H1 (cell line): ENCODE measurements around the gene IGLL1.

ENCODE experiments used
- ATF3 ChIP-seq: IDR thresholded peaks from 2 replicates; pipeline ENCODE4 v1.6.1; 2011; ENCODE audit warnings: low read depth, mild to moderate bottlenecking, low read length; ENCODE audit not compliant: insufficient read depth
- BACH1 ChIP-seq: IDR thresholded peaks from 2 replicates; pipeline ENCODE4 v1.6.1; 2012; ENCODE audit warnings: low read length, improper control_type of control experiment
- CBX8 ChIP-seq: fragments of 300-800, 300-1000 bp; sonication (generic); IDR thresholded peaks from 2 replicates; pipeline ENCODE4 v1.7.1; 2016; ENCODE audit warnings: low read depth, low read length, borderline replicate concordance
- CTCF ChIP-seq, 3 experiments: IDR thresholded peaks; 1 replicate in 2 of 3; 2 replicates in 1 of 3; pipeline versions ENCODE4 v1.5.1 to v1.6.1; 2011; ENCODE audit warnings: low read length in 3 of 3, mild to moderate bottlenecking in 3 of 3, inconsistent platforms in 2 of 3, low read depth in 1 of 3, moderate library complexity in 1 of 3; ENCODE audit not compliant: insufficient read depth in 1 of 3; ENCODE audit errors: control extremely low read depth in 1 of 3
- EP300 ChIP-seq, 2 experiments: IDR thresholded peaks; 1 replicate in 1 of 2; 2 replicates in 1 of 2; pipeline ENCODE4 v1.6.1; 2011 to 2012; ENCODE audit warnings: low read depth in 2 of 2, low read length in 2 of 2, mild to moderate bottlenecking in 2 of 2, borderline replicate concordance in 1 of 2, inconsistent platforms in 1 of 2, moderate library complexity in 1 of 2
- HDAC6 ChIP-seq: IDR thresholded peaks from one replicate; pipeline ENCODE4 v1.7.1; 2012; ENCODE audit warnings: low read depth, mild to moderate bottlenecking, inconsistent platforms, low read length, moderate library complexity
- POLR2A ChIP-seq, 2 experiments: IDR thresholded peaks; 1 replicate in 1 of 2; 2 replicates in 1 of 2; pipeline ENCODE4 v1.6.1; 2011; ENCODE audit warnings: low read depth in 2 of 2, low read length in 2 of 2, mild to moderate bottlenecking in 2 of 2; ENCODE audit errors: control extremely low read depth in 1 of 2
- RBBP5 ChIP-seq: IDR thresholded peaks from 2 replicates; pipeline ENCODE4 v1.7.1; 2012; ENCODE audit warnings: low read depth, mild to moderate bottlenecking, inconsistent platforms, low read length, moderate library complexity, borderline replicate concordance
- SP1 ChIP-seq: IDR thresholded peaks from 2 replicates; pipeline ENCODE4 v1.6.1; 2011; ENCODE audit warnings: low read depth, low read length
- TAF1 ChIP-seq: IDR thresholded peaks from 2 replicates; pipeline ENCODE4 v1.6.1; 2011; ENCODE audit warnings: mild to moderate bottlenecking, low read depth, low read length
- TF ChIP-seq, protein P1 (sequence below): IDR thresholded peaks from 2 replicates; pipeline ENCODE4 v1.6.1; 2012; ENCODE audit warnings: inconsistent platforms

DNA sequence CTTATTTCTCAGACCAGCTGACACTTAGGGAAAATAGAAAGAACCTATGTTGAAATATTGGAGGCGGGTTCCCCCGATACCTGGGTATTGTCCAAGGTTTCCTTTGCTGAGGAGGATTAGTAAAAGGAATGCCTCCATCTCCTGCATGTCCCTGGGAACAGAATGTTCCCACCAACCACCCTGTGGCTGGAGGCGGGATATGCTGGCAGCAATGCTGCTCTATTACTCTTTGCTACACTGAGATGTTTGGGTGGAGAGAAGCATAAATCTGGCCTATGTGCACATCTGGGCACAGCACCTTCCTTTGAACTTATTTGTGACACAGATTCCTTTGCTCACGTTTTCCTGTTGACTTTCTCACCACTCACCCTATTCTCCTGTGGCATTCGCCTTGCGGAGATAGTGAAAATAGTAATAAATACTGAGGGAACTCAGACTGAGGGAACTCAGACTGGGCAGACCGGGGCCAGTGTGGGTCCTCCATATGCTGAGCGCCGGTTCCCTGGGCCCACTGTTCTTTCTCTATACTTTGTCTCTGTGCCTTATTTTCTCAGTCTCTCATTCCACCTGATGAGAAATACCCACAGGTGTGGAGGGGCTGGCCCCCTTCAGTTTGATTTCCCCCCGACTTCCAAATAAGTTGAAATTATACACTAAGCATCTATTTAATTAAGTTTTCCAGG is 32.1 kb downstream of the IGLL1 start:
- TF ChIP-seq SP1, result no peak
- no peak for TF ChIP-seq BACH1
- no peak for TF ChIP-seq POLR2A (IDR thresholded peaks at IDR 0.05; ENCODE audit: control extremely low read depth in 1 of 2, low read depth in 2 of 2, low read length in 2 of 2)
- TF ChIP-seq RBBP5, result no peak
- no peak for TF ChIP-seq CTCF (IDR thresholded peaks at IDR 0.05; ENCODE audit: control extremely low read depth in 1 of 3, insufficient read depth in 1 of 3, low read depth in 1 of 3, low read length in 3 of 3)
- TF ChIP-seq EP300 (IDR thresholded peaks at IDR 0.05; ENCODE audit: borderline replicate concordance in 1 of 2, low read depth in 2 of 2, low read length in 2 of 2), result no peak
- TF ChIP-seq ATF3, result no peak
- TF ChIP-seq, protein P1, sequence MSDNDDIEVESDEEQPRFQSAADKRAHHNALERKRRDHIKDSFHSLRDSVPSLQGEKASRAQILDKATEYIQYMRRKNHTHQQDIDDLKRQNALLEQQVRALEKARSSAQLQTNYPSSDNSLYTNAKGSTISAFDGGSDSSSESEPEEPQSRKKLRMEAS, result no peak
- no peak for TF ChIP-seq HDAC6
- TF ChIP-seq CBX8, result no peak
- no peak for TF ChIP-seq TAF1
